SH-SY5Y (cell line): ENCODE results near the gene ARHGAP42.

ENCODE experiments used
- GATA2 ChIP-seq: IDR thresholded peaks from 2 replicates; pipeline ENCODE4 v1.6.1; 2011; ENCODE audit warnings: mild to moderate bottlenecking, low read depth, low read length
- GATA3 ChIP-seq: IDR thresholded peaks from 2 replicates; pipeline ENCODE4 v1.6.1; 2011; ENCODE audit warnings: low read depth, mild to moderate bottlenecking, low read length, moderate library complexity

DNA sequence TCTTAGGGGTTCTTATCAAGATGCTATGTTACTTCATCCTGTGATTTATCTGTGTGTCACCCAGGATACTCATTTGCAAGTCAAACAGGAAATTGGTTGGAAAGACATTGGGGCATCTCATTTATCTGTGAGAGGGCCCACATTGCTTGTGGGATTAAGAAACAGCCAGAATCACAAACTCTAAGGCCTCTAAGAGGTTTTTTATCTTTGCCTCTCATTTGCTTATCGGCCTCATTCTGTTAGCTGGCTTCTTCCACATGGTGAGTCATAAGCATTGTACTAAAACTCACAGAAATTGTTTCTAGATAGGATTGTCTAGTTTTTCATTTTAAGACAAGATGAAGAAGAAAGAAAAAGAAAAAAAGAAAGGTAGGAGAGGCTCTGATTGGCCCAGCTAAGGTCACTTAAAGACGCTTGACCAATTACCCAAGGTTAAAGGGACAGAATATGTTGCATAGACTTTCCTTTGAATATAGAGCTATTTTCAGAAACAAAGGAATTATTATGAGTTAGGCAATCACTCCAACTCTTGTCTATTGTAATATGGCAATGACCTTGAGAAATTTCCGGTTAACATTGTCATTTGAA, 121.9 kb downstream of the ARHGAP42 start:
- no peak for TF ChIP-seq GATA3
- TF ChIP-seq GATA2 = no peak
